GM19351 (cell line): ENCODE data around the gene FIGNL2.

ENCODE experiments used
- ATAC-seq: cut with Tn5 transposase; IDR thresholded peaks from one replicate; pipeline ENCODE4 v1.9.1; 2021; ENCODE audit warnings: mild to moderate bottlenecking, moderate library complexity; ENCODE audit not compliant: unreplicated experiment

FIGNL2 gene

DNA sequence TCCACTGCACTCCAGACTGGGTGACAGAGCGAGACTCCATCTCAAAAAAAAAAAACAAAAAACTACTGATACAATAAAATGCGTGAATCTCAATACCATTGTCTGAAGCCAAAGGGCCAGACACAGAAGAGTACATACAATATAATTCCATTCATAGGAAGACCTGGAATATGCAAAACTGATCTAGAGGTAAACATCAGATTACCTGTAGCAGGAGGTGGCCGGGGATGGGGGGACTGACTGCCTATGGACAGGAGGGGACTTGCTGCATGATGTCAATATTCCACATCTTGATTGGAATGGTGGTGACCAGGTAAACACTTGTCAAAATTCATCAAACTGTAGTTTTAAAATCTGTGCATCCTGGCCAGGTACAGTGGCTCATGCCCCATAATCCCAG is 12.5 kb upstream of the FIGNL2 start:
- ATAC-seq = no peak

DNA sequence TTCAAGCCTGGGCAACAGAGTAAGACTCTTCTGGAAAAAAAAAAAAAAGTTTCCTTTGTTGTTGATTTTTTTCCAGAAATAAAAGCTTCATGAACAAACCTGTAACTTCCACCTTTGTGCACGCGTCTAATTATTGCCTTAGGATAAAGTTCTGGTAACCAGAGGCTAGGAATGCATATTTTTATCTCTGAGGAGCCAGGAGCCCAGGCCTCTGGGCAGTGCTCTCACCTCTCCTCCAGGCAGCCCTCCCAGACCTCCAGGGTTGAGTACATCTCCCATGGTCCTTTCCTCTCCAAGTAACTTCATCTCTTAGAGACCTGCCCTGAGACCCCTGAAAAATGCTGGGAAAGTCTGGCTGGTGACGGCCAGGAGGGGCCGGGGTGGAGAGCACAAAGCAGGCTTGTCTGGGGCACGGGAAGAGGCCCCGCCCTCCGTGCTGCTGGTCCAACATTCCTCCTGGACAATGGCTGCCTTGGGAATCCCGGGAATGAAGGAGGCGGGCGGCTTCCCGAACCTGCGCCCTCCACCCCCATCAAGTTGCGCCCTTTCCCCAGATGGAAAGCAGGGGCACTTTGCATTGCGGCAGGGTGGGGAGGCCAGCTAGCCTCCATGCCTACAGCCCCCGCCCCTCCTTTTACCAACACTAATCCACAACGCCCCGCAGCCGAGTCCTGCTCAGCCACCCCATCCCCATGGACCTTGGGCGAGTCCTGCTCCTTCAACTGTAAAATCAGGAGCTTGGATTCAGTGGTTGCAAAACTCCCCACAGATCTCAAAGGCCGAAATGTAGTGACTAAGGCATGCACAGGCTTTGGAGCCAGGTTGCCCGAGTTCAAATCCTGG is 7.3 kb upstream of the FIGNL2 start:
- no peak for ATAC-seq

DNA sequence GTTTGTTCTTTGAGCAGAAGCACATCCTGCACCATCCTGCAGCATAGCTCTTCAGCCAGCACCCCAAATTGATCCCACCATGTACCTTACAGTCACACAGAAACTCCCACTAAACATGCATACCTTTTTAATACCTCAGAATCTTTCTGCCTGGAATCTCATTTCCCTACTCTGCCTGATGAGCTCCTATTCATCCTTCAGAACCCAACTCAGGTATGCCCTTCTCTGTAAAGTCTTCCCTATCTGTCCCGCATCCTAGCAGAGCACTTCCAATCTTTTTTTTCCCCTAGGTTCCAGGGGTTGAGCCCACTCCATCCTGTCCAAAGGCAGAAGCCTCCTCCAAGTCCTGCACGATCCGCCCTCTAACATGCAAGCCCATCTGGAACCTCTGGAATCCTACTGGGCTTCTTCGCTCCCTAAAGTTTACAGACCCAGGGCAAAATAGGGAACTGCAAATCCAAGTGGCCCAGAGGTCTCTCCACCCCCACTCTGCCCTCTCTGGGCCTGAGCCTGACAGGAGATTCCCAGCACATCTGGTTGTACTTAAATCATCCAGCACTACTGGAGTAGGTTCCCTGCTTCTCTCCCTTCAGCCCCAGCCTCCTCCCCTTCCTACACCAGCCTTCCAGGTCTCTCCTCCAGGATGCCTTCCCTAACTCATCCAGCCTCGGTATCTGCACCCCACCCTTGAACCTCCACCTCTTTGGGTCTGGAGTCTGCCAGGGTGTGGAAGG is 4.1 kb upstream of the FIGNL2 start:
- no peak for ATAC-seq

DNA sequence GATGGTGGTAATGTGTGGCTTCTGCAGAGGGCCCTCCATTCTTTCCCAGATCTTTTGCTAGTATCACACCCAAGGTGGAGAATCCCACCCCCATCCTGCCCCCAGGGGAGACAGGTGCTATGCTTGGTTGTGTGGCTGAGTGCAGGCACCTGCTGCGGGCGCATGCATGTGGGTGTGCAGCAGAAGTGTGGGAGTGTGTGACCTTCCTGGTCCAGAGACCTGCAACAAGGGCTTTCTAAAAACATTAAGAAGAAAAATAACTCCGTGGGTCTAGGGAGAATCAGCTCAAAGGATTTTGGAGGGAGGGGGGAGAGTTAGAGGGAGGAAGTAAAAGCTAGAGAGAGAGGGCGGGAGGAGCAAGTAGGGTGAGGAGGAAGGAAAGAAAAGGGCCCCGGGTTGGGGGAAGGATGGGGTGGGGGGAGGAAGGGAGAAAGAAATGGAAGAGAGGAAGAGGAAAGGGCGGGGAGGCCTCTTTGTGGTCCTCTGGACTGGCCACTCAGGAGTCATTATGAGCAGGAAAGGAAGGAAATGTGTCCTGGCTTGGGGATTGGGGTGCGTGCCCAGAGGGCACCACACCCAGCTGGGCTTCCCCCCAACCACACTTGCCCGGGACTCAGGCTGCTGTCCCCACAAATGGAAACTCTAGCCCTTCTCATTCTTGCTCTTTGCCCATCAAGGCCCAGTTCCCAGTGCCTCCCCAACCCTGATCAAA is 3.1 kb upstream of the FIGNL2 start:
- ATAC-seq = no peak

DNA sequence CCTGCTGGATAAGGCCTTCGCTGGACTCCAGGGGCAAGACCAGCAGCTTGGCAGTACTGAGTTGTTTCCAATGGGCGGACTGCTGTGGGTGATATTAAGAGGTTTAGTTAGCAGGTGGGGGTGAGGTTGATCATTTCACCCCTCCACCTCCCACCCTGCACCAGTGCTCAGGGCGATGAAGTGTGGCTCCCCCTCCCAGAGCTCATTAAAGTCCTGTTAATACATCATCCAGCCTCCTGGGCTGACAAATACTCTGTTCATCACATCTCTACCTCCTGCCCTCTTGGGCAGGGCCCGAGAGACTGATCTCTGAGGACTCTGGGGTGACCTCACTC is 2.4 kb upstream of the FIGNL2 start:
- ATAC-seq = no peak

DNA sequence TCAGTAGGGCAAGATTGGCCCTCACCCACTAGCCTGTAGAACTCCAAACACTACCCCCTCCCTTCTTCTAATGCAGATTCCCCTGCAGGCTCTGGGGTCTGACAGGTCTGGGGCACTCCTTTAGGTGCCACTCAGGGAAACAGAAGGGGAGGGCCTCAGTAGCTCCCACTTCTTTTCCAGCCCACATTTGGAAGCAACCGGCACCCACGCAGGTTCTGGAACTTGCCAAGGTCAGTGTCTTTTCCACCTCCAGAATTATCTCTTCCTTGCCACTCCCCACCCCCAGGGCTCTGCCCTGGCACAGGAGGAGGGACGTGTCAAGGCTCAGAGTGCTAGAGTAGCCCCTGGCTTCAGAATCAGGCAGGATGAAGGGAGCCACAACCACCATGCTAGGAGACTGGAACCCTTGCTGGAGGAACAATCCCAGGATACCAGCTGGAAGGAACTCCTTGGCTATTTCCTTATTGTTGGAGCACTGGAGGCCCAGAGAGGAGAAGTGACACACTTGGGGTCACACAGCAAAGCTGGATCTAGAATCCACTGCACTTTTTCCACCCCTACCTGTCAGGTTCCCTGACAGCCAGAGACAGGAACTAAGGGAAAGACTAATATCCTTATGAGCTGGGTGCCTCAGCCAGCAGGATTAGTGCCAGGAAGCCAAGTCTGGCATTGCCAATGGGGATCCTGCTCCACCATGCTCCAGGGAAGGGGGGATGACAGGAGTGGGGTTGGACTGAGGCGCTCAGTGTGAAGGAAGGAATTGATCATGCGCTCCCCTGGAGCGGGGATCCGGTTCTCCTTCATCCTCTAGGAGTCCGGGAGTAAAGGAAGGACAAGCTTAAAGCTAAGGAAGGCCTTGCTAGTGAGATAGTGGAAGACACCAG is 1.8 kb upstream of the FIGNL2 start:
- ATAC-seq = no peak

DNA sequence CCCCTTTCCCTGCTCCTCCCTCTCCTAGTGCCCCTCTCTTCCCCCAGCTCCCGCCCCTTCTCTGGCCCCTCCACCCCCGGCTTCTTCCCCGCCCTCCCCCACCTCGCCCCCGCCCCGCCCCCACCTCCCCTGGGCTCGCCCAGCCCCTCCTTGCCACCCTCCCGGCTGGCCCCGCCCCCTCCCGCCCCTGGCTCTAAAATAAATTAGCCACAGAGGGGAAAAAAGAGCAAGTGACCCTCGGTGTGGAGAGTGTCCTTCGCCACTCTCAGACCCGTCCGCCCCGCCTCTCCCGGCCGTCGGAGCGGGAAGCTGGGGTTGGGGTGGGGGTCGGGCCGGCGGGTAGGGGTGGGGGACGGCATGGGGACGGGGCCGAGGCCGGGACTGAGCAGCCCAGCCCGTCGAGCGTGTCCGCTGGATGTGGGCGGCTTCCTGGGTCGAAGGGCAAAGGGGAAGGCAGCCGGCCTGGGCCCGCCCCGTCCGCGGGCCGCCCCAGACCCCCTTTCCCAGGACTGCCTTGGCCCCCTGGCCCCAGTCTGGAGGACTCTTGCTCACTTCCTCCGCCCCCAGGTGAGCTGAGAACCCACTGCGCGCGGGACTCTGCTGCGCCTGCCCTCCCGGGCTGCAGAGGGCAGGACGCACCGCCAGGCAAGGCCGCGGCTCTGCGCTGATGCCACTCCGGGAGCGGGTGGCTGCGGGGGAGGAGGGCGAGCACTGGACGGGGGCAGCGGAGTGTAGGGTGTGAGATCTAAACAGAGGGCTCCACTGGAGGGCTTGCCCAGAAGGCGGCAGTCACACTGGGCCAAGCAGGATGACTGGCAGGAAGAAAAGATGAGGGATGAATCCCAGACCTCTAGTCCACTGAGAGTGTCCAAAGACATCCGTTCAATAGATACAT is 570 bp upstream of the FIGNL2 start:
- ATAC-seq = no peak

DNA sequence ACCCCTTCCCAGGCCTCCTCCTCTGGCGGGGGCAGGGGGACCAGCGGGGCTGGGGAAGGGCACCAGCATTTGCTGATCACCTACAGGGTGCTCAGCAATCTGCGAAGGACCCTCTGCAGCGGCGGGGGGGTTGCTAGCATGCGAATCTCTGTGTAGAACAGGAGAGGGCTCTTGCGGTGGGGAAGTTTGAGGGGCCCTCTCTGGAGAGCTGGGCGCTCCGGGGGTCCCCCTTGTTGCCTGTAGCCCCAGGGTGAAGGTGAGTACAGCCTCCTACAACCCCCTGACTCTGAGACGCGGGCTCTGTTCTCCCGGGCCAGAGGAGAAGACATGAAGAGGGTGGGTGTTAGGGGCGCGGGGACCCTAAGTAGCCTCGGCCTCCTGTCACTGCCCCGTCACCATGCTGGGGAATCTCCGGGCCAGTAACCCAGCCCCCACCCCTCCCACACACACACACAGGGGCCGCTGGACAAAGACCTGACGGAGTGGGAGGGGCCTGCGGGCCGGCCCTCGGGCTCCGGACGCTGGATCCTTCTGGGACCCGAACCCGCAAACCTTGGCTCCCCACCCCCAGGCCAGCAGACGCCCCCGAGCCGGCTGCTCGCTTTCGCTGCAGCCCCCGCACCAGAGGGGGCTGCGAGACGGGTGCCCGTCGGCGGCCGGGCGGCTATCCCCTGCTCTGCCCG is 734 bp downstream of the FIGNL2 start:
- ATAC-seq = no peak

DNA sequence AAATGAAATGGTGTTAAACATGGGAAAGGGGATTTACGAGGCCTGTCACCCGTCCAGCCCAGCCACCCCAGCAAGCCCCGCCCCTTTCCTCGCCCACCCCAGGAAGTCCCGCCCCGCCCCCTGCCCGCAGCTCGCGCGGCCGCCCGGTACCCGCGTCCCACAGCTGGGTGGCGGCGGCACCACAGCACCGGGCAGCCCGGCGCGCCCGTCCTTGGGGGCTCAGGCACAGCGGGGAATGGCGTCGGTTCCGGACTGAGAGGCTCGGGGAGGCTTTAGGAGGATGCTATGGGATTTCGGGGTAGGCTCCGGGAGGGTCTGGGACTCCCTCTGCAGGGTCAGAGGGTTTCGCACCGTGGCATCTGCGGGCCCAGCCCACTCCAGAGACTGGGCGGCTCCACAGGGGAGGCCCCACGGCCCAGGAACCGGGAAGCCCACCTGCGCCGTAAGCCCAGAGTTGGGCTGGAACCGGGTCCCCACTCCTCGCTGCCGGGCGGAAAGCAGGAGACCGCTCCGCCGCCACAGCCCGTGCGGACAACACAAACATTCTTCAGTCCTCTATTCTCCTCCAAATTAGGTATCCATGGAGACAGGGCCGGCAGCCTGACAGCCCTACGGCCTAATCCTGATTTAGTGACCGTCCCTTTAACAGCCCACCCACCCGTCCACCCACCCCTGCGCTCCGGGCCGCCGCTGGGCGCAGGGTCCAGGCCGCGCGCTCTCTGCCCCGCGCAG is 1.4 kb downstream of the FIGNL2 start:
- ATAC-seq = no peak

DNA sequence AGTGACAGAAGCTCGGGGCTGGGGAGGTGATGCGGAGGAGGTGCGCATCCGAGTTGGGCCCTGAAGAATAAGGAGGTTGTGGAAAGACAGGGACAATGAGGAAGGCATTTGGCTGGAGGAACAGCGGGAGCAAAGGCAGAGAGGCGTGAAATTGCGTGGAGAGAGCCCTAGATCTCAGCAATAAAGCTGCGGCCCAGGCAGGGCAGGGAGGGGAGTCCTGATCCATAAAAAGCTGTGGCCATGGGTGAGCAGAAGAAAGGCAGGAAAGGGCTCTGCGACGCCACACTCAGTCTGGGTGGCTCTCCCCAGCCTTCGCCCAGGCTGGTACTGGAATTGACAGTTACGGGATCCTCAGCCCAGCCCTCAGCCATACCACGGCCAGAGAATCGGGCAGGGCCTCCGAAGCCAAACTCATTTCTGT is 2.2 kb downstream of the FIGNL2 start:
- no peak for ATAC-seq

DNA sequence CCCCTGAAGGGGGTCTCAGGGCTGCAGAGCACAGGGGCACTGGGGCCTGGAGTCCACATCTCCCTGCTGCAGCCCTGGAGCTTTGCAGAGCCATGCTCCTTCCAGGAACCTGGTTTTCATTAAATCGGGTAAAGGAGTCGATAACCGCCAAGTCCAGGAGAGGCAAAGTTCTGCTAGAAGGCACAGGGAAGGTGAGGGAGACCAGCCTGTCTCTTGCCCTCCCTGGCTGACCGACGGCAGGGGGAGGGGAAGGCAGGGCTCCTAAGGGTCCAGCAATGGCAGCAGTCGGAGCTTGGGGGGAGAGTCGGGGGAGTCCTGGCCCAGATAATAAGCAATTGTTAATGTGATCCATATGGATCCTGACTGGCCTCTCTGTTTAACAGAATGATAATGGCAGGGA is 3.0 kb downstream of the FIGNL2 start:
- ATAC-seq = no peak

DNA sequence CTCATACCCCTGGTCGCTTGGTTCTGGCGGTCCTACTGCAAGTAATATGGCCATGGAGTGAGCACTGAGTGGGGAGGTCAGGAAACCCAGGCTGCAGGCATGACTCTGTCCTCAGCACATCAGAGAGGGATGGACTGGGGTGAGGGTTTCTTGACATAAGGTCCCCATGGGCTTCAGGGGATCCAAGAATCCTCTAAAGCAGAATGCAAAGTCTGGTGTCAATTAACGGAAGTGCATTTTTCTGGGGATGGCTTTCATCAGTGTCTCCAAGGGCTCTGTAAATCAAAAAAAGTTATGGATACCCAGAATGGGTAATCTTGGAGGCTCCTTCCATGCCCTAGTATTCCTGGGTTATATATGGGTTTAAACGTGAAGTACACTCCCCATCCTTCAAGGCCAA is 3.7 kb downstream of the FIGNL2 start:
- ATAC-seq = no peak

DNA sequence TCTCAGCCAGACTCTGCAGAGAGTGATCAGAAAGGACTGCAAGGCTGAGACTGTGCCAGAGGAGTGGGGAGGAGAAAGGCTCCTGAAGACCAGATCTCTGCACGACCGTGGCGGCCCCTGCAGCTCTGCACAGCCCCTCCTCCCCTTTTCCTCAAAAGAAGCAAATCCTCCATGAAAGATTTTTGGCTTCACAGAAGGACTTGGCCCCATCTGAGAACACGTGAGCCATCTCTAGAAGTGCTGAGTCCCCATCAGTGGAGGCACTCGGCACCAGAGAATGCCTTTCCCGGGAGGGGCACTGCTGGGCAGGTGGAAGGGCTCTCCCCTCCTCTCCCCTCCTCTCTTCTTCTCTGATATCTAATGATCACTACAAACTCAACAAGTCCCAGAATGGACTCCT is 6.8 kb downstream of the FIGNL2 start:
- ATAC-seq = no peak

DNA sequence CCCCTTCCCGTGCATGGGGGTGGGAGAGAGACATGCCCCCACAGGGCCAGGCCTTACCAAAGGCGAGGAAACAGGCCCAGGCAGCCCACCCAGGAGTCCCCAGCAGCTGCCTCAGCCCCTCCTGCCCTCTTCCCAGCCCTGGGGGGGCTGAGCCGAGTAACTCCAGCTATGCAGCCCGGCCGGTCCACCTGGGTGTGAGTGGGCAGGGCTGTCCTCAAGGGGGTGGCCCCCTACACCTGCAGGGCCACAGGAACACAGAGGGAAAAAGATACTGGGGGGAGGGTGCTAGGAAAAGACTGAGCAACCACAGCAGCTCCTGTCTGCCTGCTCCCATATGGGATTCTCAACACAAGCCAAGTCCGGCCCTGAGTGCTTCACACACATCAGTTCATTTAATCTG is 7.6 kb downstream of the FIGNL2 start:
- ATAC-seq = no peak

DNA sequence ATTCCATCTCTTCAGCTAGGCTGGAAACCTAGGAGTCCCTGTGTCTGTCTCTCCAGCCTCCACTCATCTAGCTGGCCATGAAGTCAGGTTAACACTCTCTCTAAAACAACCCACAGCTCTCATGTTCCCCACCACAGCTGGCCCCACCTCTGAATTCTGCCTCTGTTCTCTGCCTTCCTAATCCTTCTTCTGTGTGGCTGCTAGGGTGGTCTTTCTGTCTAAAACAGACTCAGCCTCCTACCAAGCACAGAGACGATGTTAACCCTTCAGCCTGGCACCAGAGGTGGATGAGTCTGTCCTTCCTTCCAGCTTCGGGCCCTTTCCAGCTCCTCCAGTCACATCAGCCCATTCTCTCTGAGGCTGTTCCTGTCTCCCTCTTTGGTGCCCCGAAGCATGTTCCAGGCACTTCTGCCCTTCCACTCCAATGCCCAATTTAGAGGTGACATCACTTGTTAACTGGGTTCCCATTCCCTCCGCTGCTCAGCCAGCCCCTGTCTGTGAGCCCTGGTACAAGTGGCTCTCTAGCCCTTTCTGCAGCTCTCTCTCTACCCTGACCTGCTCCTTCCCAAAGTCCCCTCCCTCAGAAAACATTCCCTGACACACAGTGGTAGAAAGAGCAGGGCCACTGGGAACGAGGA is 9.1 kb downstream of the FIGNL2 start:
- no peak for ATAC-seq

DNA sequence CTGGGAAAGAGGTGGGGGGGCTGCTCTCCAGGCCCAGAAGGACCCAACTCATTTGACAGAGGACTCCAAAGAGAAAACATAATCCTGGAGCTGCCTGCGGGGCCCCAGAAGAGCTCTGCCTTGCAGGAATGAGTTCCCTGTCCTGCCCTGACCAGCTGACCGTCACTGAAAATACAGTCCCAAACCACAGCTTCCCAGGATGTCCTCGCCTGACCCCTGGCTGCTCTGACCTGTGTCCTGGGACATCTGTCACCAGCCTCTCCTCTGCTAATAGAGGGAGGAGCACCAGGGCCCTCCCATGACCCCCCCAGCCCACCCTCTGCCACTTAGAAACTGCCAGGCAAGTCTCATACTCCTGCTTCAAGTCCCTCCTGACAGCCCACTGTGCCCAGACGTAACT is 9.8 kb downstream of the FIGNL2 start:
- no peak for ATAC-seq

DNA sequence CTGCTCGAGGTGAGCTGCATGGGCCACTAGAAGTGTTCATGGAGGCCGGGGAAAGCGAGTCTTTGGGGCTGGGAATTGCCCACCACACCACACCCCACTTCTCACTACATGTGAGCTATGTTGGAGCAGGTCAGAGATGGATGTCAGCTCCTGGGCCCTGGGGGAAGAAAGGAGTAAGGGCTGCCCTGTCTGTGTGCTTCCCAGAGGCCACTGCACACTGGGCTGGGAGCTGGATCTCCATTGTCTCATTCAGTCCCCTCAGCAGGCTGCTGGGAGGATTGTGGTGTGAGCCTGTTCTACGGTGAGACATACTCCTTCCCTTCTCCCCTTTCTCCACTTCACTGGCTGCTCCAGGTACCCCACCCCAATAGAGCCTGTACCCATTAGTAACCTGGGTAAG is 10.5 kb downstream of the FIGNL2 start:
- no peak for ATAC-seq

DNA sequence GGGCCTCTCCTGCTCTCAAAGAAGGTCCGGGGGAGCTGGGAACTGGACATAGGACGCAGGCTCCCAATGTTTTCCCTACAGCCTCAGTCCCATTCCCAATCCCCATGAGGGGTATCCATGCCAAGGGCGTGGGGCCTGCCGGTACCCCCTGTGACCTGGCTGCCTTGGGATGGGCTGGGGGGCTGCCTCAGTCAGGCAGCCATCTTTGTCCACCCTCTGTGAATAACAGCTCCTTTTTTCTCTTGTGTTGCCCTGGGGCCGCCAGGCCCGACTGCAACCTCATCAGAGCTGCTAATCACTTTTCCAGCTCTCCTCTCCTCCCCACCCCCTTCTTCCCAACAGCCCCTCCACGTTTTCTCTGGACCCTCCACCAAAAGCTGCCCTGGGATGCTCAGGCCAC is 11.2 kb downstream of the FIGNL2 start:
- ATAC-seq = no peak
